ENCODE data around the gene EFCAB6.

EFCAB6 gene

GRCh38 chr22:43846966-43847365 lies 34.9 kb upstream of the EFCAB6 start:
- DNase-seq (ENCODE audit: low spot score): no peak

GRCh38 chr22:43845981-43846380 lies 33.9 kb upstream of the EFCAB6 start:
- no peak for DNase-seq (ENCODE audit: low spot score)

GRCh38 chr22:43844560-43845545 lies 32.7 kb upstream of the EFCAB6 start:
- DNase-seq (ENCODE audit: low spot score): no peak

- no peak for DNase-seq (ENCODE audit: low spot score)
Observed at GRCh38 chr22:43843783-43844530, 31.9 kb upstream of the EFCAB6 start.

DNA sequence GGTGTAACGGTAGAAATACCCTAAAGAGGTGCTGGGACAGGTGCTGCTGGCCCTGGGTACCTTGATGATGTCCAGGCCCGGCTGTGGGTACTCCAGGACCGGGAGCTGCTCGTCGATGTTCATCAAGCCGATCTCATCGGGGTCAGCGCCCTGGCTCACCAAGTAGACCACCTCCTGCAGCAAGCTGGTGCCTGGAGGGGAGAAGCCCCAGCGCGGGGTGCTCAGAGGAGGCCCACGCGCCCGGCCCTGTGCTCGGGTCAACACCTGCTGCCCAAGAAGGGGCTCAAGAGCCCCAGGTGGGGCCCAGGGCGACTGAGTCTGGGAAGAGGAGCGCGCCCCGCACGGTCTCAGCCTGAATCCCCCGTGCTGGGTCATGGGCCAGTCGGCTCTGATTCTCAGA lies 29.6 kb upstream of the EFCAB6 start:
- no peak for DNase-seq (ENCODE audit: low spot score)

DNA sequence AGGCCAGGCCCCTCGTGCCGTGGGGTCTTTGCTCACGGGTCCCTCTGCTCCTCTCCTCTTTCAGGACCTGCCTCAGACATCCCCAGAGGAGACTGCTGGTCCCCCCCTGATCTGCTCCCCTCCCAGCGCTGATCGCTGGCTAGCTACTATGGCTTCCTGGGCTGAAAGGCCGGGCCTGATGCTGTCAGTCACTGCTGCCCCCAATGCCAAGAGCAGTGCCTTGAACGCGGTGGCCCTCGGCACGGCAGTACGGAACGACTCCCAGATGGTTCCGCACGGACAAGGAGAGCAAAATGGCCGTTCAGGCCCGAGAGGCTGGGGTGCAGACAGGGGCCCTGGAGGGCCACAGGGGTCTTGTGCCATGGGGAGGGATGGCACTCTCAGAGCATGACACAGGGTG lies 28.7 kb upstream of the EFCAB6 start:
- no peak for DNase-seq (ENCODE audit: low spot score)

- no peak for DNase-seq (ENCODE audit: low spot score)
Observed at GRCh38 chr22:43840431-43840830, 28.3 kb upstream of the EFCAB6 start.

DNA sequence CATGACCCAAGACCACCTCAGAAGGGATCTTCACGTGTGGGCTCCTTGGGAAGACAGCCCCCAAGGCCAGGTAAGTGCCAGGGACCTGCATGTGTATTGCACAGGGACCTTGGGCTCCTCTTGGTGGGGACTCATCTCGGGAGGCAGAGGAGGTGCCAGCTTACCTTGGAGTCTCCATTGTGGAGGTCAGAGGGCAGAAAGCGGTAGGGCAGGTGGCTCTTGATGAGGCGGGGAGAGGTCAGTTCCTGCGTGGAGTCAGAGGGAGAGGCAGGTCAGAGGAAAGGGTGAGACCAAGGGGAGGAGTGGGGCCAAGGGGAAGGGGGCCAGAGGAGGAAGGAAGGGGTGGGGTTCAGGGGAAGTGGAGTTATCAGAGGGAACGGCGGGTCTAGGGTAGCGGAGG lies 27.7 kb upstream of the EFCAB6 start:
- DNase-seq (ENCODE audit: low spot score): no peak

DNA sequence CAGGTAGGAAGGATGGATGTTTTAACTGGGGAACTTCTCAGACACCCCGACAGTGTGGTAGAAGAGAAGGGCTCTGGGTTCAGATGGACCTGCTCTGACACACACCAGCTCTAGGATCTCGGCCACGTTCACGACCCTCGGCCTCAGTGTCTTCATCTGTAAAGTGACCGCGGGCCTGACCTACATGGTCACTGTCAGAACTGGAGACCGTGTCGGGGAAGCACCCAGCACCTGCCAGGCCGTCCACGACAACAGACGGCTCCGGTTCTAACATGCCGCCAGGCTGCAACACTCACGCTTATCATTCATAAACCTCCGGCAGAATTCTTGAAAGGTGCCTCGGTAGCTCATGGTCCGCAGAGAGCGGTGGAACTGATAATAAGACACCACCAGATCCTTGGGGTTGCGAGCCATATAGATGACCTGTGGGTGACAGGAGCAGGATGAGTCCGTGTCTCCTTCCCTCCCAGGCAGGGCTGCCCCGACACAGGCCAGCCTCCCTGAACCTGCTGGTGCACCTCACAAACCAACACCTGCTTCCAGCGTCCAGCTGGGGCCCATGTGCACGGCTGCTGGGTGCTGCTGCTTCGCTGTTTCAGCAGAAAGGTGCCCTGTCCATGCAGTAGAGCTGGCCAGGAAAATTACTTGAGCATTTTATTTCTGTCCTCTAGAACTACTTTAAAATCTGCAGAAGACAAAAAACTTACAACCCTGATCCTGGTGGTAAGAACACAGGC lies 26.6 kb upstream of the EFCAB6 start:
- no peak for DNase-seq (ENCODE audit: low spot score)

GRCh38 chr22:43838161-43838560 lies 26.1 kb upstream of the EFCAB6 start:
- no peak for DNase-seq (ENCODE audit: low spot score)

GRCh38 chr22:43837666-43838065 lies 25.6 kb upstream of the EFCAB6 start:
- no peak for DNase-seq (ENCODE audit: low spot score)

GRCh38 chr22:43835736-43836135 lies 23.6 kb upstream of the EFCAB6 start:
- DNase-seq (ENCODE audit: low spot score): no peak

DNA sequence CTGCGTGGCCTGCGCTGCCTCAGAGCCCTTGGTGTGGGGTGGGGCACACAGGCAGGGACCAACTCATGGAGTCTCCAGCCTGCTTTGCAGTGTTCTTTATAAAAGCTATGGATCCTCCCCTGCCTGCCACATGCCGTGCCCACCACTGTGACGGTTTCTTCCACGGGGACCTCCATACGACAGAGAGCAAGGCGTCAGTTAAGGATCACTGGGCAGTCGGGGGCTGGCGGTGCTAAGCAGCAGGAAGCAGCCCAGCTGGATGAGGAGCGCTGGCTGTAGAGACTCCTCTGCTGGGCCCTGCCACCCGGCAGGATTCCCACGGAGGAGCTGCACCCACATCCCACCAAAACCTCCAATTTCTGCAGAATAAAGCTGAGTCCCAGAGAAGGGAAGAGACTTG lies 23.1 kb upstream of the EFCAB6 start:
- no peak for DNase-seq (ENCODE audit: low spot score)

DNA sequence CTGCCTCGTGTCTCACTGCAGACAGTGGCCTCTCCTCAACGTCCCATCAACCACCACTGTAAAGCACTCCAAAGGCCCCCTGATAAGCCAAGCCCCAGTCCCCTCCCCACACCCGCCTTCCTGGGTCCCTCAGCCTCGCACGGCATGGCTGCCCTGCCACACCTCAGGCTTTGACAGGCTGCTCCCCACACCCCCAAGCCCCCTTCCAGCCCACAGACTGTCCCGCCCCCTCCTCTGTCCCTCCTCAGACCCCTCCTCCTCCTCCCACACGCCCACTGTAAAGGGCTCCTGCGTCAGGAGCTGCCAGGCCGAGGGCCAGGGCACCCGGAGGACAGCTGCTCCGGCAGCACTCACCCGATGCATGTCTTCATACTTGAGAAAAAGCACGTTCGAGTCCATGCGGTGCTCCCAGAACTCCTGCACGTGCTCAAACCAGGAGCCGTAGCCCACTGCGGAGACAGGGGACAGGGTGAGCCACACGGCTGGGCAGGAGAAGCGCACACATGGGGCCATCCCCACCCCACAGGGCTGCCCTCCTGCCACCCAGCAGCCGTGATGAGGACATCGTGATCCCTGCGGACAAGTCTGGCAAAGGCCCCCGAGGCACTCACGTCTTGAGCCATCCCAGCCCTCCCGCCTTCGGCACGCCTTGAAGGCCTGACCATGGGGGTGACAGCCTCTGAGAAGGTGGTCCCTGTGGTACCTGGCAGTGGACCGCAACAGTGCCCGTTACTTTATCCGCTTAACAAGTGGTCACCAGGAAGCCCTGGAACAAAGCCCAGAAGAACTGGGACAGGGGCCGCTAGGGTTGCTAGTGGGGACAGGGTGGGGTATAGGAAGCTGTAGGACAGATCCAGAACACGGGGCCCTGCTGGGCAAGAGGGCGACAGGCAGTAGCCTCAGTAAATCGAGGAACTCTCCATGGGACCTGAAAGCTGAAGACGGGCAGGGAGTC lies 21.5 kb upstream of the EFCAB6 start:
- no peak for DNase-seq (ENCODE audit: low spot score)

- no peak for DNase-seq (ENCODE audit: low spot score)
Observed at GRCh38 chr22:43832393-43833265, 20.5 kb upstream of the EFCAB6 start.

- DNase-seq (ENCODE audit: low spot score): no peak
Observed at GRCh38 chr22:43831561-43832392, 19.7 kb upstream of the EFCAB6 start.

DNA sequence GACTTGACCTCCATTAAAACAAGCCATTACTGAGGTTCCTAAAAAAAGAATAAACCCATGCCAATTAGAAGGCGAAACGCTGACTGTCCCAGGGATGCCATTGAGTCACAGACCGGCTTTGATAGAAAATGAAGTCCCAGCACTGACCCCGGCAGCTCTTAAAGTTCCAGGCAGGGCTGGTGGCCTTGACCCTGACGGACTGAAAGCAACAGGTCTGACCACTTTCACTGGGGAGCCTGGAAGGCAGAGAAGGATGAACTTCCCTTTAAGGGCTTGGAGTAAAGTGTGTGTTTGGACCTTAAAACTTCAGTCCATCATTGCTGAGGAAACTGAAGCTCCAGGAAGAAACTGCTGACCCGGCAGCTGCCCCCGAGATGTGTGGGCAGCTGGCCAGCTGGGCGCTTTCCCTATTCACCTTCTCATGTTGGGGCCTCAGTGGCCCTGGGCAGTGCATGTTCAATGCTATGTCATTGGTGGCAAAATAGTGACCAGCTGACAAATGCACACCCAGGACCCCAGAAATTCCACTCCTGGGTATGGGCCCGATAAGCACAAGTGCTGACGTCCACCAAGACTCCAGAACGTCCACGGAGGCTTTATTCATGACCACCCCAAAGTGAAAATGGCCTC lies 18.9 kb upstream of the EFCAB6 start:
- no peak for DNase-seq (ENCODE audit: low spot score)

GRCh38 chr22:43829904-43830851 lies 18.1 kb upstream of the EFCAB6 start:
- DNase-seq (ENCODE audit: low spot score): no peak

Measured in CD4-positive, alpha-beta T cell treated with Interleukin-2 at 100 ng/mL for 4 hours (primary cell).